ENCODE measurements around the gene IRF3.

The IRF3 gene

DNA sequence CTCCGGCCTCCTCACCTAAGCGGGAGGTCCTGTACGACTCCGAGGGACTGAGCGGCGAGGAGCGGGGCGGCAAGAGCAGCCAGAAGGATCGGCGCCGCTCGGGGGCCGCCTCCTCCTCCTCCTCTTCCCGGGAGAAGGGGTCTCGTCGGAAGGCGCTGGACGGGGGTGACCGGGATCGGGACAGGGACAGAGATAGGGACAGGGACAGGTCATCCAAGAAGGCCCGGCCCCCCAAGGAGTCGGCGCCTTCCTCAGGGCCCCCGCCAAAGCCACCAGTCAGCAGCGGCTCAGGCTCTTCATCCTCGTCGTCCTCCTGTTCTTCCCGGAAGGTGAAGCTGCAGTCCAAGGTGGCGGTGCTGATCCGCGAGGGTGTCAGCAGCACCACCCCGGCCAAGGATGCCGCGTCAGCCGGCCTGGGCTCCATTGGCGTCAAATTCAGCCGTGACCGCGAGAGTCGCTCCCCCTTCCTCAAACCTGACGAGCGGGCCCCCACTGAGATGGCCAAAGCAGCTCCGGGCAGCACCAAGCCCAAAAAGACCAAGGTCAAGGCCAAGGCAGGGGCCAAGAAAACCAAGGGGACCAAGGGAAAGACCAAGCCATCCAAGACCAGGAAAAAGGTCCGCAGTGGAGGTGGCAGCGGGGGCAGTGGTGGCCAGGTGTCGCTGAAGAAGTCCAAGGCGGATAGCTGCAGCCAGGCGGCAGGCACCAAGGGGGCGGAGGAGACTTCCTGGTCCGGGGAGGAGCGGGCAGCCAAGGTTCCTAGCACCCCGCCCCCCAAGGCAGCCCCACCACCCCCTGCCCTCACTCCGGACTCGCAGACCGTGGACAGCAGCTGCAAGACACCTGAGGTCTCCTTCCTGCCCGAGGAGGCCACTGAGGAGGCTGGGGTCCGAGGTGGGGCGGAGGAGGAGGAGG lies 12.8 kb downstream of the IRF3 start:
- Mint-ChIP-seq H3K9me3 (no peaks in the 10 kb centered on the region), H3K27ac (peak overlapping the region; percentile 14), H3K4me1 (peaks cover 2 to 4% of the 10 kb centered on the region in 2 donors), H3K4me3 (no peak overlapping the region), H3K36me3 (peaks cover 37 to 58% of the 10 kb centered on the region in 2 donors), H3K27me3 (no peaks in the 10 kb centered on the region)
- DNase-seq (no peak), ATAC-seq (replicated peaks) (no peak)

DNA sequence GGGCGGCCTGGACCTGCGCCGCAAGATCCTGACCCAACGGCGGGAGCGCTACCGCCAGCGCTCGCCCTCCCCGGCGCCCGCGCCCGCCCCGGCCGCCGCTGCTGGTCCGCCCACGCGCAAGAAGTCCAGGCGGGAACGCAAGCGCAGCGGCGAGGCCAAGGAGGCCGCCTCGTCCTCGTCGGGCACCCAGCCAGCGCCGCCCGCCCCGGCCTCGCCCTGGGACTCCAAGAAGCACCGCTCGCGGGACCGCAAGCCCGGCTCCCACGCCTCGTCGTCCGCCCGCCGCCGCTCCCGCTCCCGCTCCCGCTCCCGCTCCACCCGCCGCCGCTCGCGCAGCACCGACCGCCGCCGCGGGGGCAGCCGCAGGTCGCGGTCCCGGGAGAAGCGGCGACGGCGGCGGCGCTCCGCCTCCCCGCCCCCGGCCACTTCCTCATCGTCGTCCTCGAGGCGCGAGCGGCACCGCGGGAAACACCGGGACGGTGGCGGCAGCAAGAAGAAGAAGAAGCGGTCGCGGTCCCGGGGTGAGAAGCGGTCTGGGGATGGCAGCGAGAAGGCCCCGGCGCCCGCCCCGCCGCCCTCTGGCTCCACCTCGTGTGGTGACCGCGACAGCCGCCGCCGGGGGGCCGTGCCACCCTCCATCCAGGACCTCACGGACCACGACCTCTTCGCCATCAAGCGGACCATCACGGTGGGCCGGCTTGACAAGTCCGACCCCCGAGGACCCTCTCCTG lies 13.7 kb downstream of the IRF3 start:
- no peaks in the 10 kb centered on the region for H3K27me3 Mint-ChIP-seq
- no peak overlapping the region for H3K4me3 Mint-ChIP-seq
- ATAC-seq (replicated peaks): no peak
- H3K9me3 Mint-ChIP-seq: no peaks in the 10 kb centered on the region
- H3K36me3 Mint-ChIP-seq: peaks cover 34 to 57% of the 10 kb centered on the region in 2 donors
- peaks cover 0 to under 1% of the 10 kb centered on the region in 2 donors for H3K4me1 Mint-ChIP-seq
- DNase-seq: no peak
- H3K27ac Mint-ChIP-seq: no peak overlapping the region

DNA sequence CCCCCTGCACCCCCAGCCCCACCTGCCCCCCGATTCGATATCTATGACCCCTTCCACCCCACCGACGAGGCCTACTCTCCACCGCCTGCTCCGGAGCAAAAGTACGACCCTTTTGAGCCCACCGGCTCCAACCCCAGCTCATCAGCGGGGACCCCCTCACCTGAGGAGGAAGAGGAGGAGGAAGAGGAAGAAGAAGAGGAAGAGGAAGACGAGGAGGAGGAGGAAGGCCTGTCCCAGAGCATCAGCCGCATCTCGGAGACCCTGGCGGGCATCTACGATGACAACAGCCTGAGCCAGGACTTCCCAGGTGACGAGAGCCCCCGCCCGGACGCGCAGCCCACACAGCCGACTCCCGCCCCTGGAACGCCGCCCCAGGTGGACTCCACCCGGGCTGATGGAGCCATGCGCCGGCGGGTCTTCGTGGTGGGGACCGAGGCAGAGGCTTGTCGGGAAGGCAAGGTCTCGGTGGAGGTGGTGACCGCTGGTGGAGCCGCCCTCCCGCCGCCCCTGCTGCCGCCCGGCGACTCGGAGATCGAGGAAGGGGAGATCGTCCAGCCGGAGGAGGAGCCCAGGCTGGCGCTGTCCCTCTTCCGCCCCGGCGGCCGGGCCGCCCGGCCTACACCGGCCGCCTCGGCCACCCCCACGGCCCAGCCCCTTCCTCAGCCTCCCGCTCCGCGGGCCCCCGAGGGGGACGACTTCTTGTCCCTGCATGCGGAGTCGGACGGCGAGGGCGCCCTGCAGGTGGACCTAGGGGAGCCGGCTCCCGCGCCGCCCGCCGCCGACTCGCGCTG lies 14.4 kb downstream of the IRF3 start:
- no peaks in the 10 kb centered on the region for H3K27me3 Mint-ChIP-seq
- DNase-seq: no peak
- no peak for ATAC-seq (replicated peaks)

DNA sequence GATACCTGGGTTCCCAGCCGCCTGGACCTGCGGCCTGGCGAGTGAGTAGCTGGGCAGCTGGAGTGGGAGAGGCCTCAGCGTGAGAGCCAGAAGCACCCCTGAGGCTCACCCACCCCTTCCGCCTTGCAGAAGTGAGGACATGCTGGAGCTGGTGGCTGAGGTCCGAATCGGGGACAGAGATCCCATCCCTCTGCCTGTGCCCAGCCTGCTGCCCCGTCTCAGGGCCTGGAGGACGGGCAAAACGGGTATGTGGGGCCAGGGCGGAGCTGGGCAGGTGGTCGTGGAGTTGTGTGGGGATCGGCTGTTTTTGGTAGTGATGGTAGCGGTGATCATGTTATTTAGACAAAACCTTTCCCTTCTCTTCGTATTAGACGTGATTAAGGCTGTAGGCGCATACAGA lies 19.1 kb downstream of the IRF3 start:
- Mint-ChIP-seq H3K27ac (no peak overlapping the region), H3K9me3 (no peaks in the 10 kb centered on the region), H3K4me3 (no peak overlapping the region), H3K27me3 (no peaks in the 10 kb centered on the region), H3K36me3 (peaks cover 39 to 51% of the 10 kb centered on the region in 2 donors), H3K4me1 (peaks cover 35 to 37% of the 10 kb centered on the region in 2 donors)
- no peak for ATAC-seq (replicated peaks)
- no peak for DNase-seq

More for the DNA sequence above, 14.4 kb downstream of the IRF3 start:
- Mint-ChIP-seq H3K36me3 (peaks cover 39 to 58% of the 10 kb centered on the region in 2 donors), H3K4me1 (peaks cover 3 to 5% of the 10 kb centered on the region in 2 donors), H3K4me3 (no peak overlapping the region), H3K9me3 (no peaks in the 10 kb centered on the region), H3K27ac (no peak overlapping the region)

DNA sequence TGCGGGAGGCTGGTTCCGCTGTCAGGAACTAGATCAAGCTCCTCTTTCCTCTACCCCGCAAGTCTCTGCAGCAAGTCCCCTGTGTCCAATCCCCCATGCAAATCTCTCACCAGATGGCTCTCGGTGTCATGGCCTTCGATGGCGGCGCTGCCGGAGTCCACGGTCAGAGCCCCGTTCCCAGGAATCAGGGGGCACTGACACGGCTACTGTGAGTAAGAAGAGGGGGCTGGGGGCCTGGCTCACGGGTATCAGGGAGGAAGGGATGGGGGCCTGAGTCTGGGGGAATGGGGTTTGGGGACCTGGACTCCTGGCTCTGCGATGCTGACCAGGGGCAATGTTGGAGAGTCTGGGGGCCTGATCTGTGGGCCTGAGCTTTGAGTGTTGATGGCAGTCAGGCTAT lies 19.7 kb downstream of the IRF3 start:
- H3K4me3 Mint-ChIP-seq: no peak overlapping the region
- H3K9me3 Mint-ChIP-seq: no peaks in the 10 kb centered on the region
- no peak for ATAC-seq (replicated peaks)
- no peaks in the 10 kb centered on the region for H3K27me3 Mint-ChIP-seq
- H3K4me1 Mint-ChIP-seq: peaks cover 35 to 38% of the 10 kb centered on the region in 2 donors
- peak overlapping the region; percentile 75 for H3K27ac Mint-ChIP-seq
- no peak for DNase-seq
- peaks cover 39 to 49% of the 10 kb centered on the region in 2 donors for H3K36me3 Mint-ChIP-seq

DNA sequence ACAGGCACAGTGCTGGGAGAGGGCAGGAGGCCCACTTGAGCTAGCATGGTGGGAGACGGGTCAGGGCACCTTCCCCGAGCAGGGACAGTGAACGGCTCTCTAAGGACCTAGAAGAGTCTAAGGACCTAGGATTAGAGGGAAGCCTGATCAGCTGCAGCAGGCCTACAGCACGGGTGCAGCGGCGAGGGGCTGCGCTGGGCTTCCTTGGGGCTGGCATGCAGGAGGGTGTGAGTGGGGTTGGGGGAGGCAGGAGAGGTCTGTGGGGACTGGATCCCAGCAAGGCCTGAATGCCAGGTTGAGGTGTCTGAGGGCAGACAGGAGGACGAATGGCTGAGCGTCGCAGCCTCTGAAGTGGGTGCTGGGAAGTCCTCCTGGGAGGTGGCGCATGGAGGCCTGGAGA lies 20.1 kb downstream of the IRF3 start:
- Mint-ChIP-seq H3K36me3 (peaks cover 39 to 51% of the 10 kb centered on the region in 2 donors), H3K9me3 (no peaks in the 10 kb centered on the region), H3K4me3 (no peak overlapping the region), H3K27me3 (no peaks in the 10 kb centered on the region), H3K4me1 (peaks cover 39 to 42% of the 10 kb centered on the region in 2 donors), H3K27ac (peak overlapping the region; percentile 31)
- ATAC-seq (replicated peaks): no peak
- no peak for DNase-seq

DNA sequence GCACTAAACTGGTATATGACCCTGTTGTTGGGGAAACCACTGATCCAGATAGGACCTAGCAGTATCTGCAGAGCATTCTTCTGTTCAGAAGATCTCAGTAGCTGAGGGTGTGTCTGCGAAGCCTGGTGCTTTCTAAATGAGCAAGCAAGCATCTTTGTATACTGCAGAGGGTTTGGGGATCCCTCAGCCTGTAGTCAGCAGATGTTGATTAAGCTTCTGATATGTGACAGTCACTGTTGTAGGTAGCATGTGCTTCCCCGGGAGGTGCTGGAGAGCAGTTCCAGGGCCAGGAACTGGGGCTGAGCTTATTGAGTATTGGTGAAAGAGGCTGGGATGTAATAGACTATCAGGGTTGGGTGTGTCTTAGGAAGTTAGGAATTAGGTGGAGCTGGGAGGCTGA lies 22.2 kb downstream of the IRF3 start:
- H3K4me1 Mint-ChIP-seq: peaks cover 49 to 57% of the 10 kb centered on the region in 2 donors

DNA sequence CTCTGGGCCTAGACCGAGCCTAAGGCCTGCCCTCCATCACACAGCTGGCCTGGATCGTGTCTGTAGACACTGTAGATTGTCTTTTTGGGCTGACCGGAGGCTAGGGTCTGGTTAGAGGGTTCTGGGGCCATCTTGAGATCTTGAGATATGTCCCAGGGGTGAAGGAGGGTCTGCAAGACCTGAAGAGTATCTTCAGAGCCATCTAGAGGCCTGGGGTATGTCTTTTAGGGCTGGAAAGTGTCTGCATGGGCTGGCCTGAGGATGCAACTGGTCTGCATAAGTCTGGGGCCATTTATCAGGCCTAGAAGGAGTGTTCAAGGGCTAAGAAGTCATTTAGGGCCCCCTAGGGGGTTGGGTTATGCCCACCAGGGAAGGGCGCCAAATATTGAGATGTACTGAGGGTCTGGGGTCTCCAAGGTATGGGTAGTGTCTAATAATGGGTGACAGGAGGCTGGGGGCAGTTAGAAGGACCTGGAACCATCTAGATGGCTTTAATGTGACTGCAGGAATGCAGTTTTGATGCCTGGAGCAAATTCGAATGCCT lies 23.1 kb downstream of the IRF3 start:
- peaks cover 32 to 46% of the 10 kb centered on the region in 2 donors for H3K36me3 Mint-ChIP-seq
- peak overlapping the region; percentile 99 for H3K27ac Mint-ChIP-seq
- H3K9me3 Mint-ChIP-seq: no peaks in the 10 kb centered on the region
- peaks cover 55 to 66% of the 10 kb centered on the region in 2 donors for H3K4me1 Mint-ChIP-seq
- DNase-seq (no peak), ATAC-seq (replicated peaks) (no peak)
- H3K4me3 Mint-ChIP-seq: peak overlapping the region; percentile 95 to 98
- H3K27me3 Mint-ChIP-seq: no peaks in the 10 kb centered on the region

More for the DNA sequence above, 22.2 kb downstream of the IRF3 start:
- no peak for ATAC-seq (replicated peaks)
- peak overlapping the region; percentile 1 for H3K27ac Mint-ChIP-seq
- no peaks in the 10 kb centered on the region for H3K9me3 Mint-ChIP-seq
- H3K4me3 Mint-ChIP-seq: peak overlapping the region; percentile 8 to 98
- H3K36me3 Mint-ChIP-seq: peaks cover 32 to 46% of the 10 kb centered on the region in 2 donors
- no peak for DNase-seq
- H3K27me3 Mint-ChIP-seq: no peaks in the 10 kb centered on the region

DNA sequence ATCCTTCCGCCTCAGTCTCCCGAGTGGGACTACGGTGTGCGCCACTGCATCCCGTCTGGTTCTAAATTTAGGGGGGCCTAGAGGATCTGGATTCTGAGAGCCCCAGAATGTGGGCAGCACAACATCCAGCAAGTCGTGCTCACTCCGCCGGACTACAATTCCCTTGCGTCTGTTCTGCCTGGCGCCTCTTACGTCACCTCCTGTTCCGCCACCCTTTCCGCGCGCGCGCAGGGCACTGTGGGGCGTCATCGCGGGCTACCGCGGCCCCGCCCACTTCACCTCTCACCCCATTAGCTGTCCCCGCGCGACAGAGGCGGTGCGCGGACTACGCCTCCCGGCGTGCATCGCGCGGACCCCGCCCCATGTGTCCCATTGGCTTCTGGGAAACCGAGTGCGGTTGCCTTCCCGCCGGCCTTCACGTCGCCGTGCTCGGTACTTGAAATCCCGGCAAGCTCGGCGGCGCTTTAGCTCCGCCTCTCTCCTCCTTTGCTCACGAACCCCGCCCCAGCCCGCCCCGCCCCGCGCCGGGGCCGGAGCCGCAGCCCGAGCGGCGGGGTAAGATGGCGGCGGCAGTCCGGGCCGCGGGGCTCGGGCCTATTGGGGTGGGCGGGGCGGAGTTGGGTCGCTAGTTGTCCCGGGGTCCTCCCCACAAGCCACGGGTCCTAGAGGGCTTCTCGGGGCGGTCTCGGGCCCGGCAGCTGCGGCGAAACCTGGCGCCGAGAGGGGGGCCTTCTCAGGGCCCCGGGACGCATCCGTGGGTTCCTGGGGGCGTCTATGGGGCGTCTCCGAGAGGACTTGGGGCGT lies 23.8 kb downstream of the IRF3 start, which contains the start of gene SCAF1:
Gene SCAF1, plus strand, starts transcription at position 522 of the 804 bp plus-strand sequence. CDS start 2,818 bp downstream, outside the sequence.
- peak; percentile 72 to 75 for ATAC-seq (replicated peaks)
- peaks cover 29 to 40% of the 10 kb centered on the region in 2 donors for H3K36me3 Mint-ChIP-seq
- H3K27ac Mint-ChIP-seq: peak within 1 kb of the TSS; percentile 99
- H3K27me3 Mint-ChIP-seq: no peaks in the 10 kb centered on the region
- peaks cover 53 to 67% of the 10 kb centered on the region in 2 donors for H3K4me1 Mint-ChIP-seq
- DNase-seq: peak; percentile 100
- peak within 1 kb of the TSS; percentile 95 to 98 for H3K4me3 Mint-ChIP-seq
- no peaks in the 10 kb centered on the region for H3K9me3 Mint-ChIP-seq

DNA sequence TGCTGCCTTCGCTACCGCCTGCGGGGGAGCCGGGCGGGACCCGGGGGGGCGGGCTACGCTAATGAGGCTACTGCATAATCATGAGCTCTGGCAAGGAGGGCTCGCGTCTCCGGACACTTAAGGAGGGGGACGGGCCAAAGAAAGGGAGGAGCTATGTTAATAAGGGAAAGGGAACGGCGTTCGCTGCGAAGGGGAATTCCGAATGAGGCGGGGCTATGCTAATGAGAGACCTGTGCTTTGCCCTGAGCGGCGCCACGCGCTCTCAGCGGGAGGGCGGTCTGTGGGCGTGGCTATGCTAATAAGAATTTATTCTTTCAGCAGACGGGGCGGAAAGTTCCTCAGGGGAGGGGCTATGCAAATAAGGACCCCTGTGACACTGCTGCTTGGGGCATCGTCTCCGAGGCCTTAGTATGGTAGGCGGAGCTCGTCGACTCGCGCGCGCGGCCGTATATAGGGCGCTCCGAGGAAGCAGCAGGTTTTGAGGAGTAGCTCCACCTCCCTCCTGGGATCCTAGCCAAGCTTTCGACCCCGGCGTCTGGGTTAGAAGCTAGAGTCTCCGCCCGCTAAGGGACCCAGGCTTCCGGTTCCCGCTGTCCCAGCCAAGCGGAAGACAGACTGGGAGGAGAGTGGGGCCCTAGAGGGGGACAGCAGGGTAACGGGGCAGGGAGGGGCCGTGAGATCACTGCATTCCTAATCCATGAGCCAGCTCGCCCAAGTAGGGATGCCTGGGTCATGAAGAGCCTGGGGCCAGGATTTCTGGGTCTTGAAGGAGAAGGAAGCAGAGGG lies 25.4 kb downstream of the IRF3 start, which contains the start of gene RRAS:
Gene RRAS, minus strand, starts transcription at position 31 of the 786 bp plus-strand sequence. CDS start 45 bp downstream, outside the sequence.
- peaks cover 43 to 54% of the 10 kb centered on the region in 2 donors for H3K4me1 Mint-ChIP-seq
- peaks cover 13 to 24% of the 10 kb centered on the region in 2 donors for H3K36me3 Mint-ChIP-seq
- no peaks in the 10 kb centered on the region for H3K9me3 Mint-ChIP-seq
- DNase-seq (peak; percentile 99), ATAC-seq (replicated peaks) (peak; percentile 72 to 73)
- H3K27ac Mint-ChIP-seq: peak within 1 kb of the TSS; percentile 99
- H3K27me3 Mint-ChIP-seq: no peaks in the 10 kb centered on the region
- peak within 1 kb of the TSS; percentile 95 to 98 for H3K4me3 Mint-ChIP-seq

DNA sequence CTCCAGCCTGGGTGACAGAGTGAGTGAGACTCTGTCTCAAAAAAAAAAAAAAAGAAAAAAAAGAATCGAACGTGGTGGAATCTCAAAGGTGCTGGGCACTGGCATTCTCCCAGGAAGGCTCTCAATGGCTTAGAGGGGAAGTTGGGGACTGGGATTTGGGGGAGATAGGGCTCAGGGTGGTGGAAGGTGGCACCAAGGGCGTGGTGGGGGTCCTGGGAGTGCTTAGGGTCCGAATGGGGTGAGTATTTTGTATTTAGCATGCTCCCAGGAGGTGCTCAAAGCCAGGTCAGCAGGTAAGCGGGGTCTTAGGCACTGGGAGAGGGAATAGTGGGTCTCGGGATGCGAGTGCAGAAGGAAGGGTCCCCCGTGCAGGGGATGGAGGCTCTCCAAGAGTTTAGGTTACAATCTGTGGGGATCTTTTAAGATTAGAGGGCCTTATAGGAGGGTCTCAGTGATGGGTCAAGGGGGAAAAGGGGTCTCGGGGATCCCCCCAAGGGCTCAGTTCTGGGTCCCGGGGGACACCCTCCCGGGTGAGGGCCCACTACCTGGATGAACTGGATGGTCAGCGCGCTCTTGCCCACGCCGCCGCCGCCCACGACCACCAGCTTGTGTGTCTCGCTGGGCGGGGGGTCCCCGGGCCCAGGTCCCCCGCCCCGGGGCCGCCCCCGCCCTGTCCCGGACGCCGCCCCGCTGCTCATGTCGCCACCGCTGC lies 26.1 kb downstream of the IRF3 start:
- DNase-seq (no peak), ATAC-seq (replicated peaks) (no peak)
- Mint-ChIP-seq H3K9me3 (no peaks in the 10 kb centered on the region), H3K27ac (peak overlapping the region; percentile 88), H3K27me3 (no peaks in the 10 kb centered on the region), H3K4me3 (peak overlapping the region; percentile 95 to 98), H3K36me3 (peaks cover 9 to 20% of the 10 kb centered on the region in 2 donors), H3K4me1 (peaks cover 40 to 49% of the 10 kb centered on the region in 2 donors)
